ENCODE data around the gene F7.
"Not testable (repeated sequence)": the region's sequence is repeated elsewhere in the genome, so short reads cannot be mapped to it uniquely, and the experiment has no call there.

The F7 gene

GRCh38 chr13:113105921-113106452 is 396 bp downstream of the F7 start:
- DNase-seq = no peak

- no peak for DNase-seq
Observed at GRCh38 chr13:113106711-113107351, 1.2 kb downstream of the F7 start.

- DNase-seq = not testable (repeated sequence)
Observed at GRCh38 chr13:113108521-113108920, 2.9 kb downstream of the F7 start.

- DNase-seq = no peak
Observed at GRCh38 chr13:113109151-113110047, 3.8 kb downstream of the F7 start.

- DNase-seq = no peak
Observed at GRCh38 chr13:113110048-113110851, 4.7 kb downstream of the F7 start.

- no peak for DNase-seq
Observed at GRCh38 chr13:113110852-113111315, 5.3 kb downstream of the F7 start.

GRCh38 chr13:113111821-113112220 is 6.2 kb downstream of the F7 start:
- DNase-seq = not testable (repeated sequence)

GRCh38 chr13:113112475-113112874 is 6.9 kb downstream of the F7 start:
- not testable (repeated sequence) for DNase-seq

- DNase-seq = no peak
Observed at GRCh38 chr13:113112893-113113845, 7.6 kb downstream of the F7 start.

- DNase-seq = no peak
Observed at GRCh38 chr13:113113846-113114271, 8.3 kb downstream of the F7 start.

- DNase-seq = no peak
Observed at GRCh38 chr13:113114511-113115362, 9.1 kb downstream of the F7 start.

- no peak for DNase-seq
Observed at GRCh38 chr13:113115363-113116205, 10.0 kb downstream of the F7 start.

GRCh38 chr13:113116206-113116800 is 10.7 kb downstream of the F7 start:
- no peak for DNase-seq

- DNase-seq = no peak
Observed at GRCh38 chr13:113116871-113117271, 11.3 kb downstream of the F7 start.

GRCh38 chr13:113117335-113117872 is 11.8 kb downstream of the F7 start:
- no peak for DNase-seq

GRCh38 chr13:113117911-113118260 is 12.3 kb downstream of the F7 start:
- DNase-seq = no peak

- no peak for DNase-seq
Observed at GRCh38 chr13:113118261-113119021, 12.8 kb downstream of the F7 start.

GRCh38 chr13:113119166-113119821 is 13.7 kb downstream of the F7 start:
- no peak for DNase-seq

Data from NCI-H446 treated with DMSO at 0.1 percent for 48 hours (cell line).